MM.1S (cell line): ENCODE data around the gene PCMTD2.

ENCODE experiments used
- DNase-seq: peaks from one replicate; pipeline ENCODE4 v3.0.0-alpha.2; 2015
- H2AFZ ChIP-seq: fragments of 300-600 bp; sonication (generic); 2 replicates; pipeline ENCODE4 v1.6.0; 2016; ENCODE audit warnings: antibody characterized with exemption, low read length
- H3F3A ChIP-seq: fragments of 300-600 bp; sonication (generic); 2 replicates; pipeline ENCODE4 v1.6.1; 2016; ENCODE audit warnings: mild to moderate bottlenecking, antibody characterized with exemption, low read length, moderate library complexity, mixed read lengths; ENCODE audit not compliant: insufficient read depth
- H3K27ac ChIP-seq: fragments of 300-600 bp; sonication (generic); 2 replicates; pipeline ENCODE4 v1.5.1; 2016; ENCODE audit warnings: mild to moderate bottlenecking, low read length
- H3K27me3 ChIP-seq: fragments of 300-600 bp; sonication (generic); replicated peaks from 2 replicates; pipeline ENCODE4 v1.6.0; 2016; ENCODE audit warnings: low read length; ENCODE audit not compliant: insufficient read depth
- H3K36me3 ChIP-seq: fragments of 300-600 bp; sonication (generic); replicated peaks from 2 replicates; pipeline ENCODE4 v1.6.1; 2016; ENCODE audit warnings: mild to moderate bottlenecking, low read length, mixed read lengths; ENCODE audit not compliant: insufficient read depth
- H3K4me1 ChIP-seq: fragments of 300-600 bp; sonication (generic); 2 replicates; pipeline ENCODE4 v1.6.1; 2016; ENCODE audit warnings: low read length, mixed read lengths
- H3K4me2 ChIP-seq: fragments of 300-600 bp; sonication (generic); 2 replicates; pipeline ENCODE4 v1.6.0; 2016; ENCODE audit warnings: low read depth, low read length
- H3K4me3 ChIP-seq: fragments of 300-600 bp; sonication (generic); 2 replicates; pipeline ENCODE4 v1.5.1; 2016; ENCODE audit warnings: low read length, mixed read lengths
- H3K79me2 ChIP-seq: fragments of 300-600 bp; sonication (generic); 2 replicates; pipeline ENCODE4 v1.6.1; 2016; ENCODE audit warnings: mixed run types, low read length, mixed read lengths
- H3K9ac ChIP-seq: fragments of 300-600 bp; sonication (generic); 2 replicates; pipeline ENCODE4 v1.6.1; 2016; ENCODE audit warnings: low read length, mixed read lengths
- H3K9me2 ChIP-seq: fragments of 300-600 bp; sonication (generic); replicated peaks from 2 replicates; pipeline ENCODE4 v1.6.1; 2016; ENCODE audit warnings: mild to moderate bottlenecking, low read length, mixed read lengths; ENCODE audit not compliant: insufficient read depth
- H3K9me3 ChIP-seq: fragments of 300-600 bp; sonication (generic); replicated peaks from 2 replicates; pipeline ENCODE4 v1.6.1; 2016; ENCODE audit warnings: mild to moderate bottlenecking, low read length, mixed read lengths; ENCODE audit not compliant: insufficient read depth
- H4K20me1 ChIP-seq: fragments of 300-600 bp; sonication (generic); 2 replicates; pipeline ENCODE4 v1.6.1; 2016; ENCODE audit warnings: mild to moderate bottlenecking, low read length, moderate library complexity, mixed read lengths; ENCODE audit not compliant: insufficient read depth
- CTCF ChIP-seq: fragments of 300-600 bp; sonication (generic); IDR thresholded peaks from 2 replicates; pipeline ENCODE4 v1.5.1; 2016; ENCODE audit warnings: antibody characterized with exemption, low read length, mixed read lengths
- EZH2 ChIP-seq: fragments of 300-600 bp; sonication (generic); optimal IDR thresholded peaks from 2 replicates; pipeline ENCODE3; 2017; ENCODE audit warnings: low read depth, mild to moderate bottlenecking, antibody characterized with exemption, low read length, mixed read lengths
- EZH2phosphoT487 ChIP-seq: fragments of 300-600 bp; sonication (generic); IDR thresholded peaks from 2 replicates; pipeline ENCODE4 v1.6.1; 2018; ENCODE audit warnings: antibody characterized with exemption, low read length

Gene PCMTD2

GRCh38 chr20:64209148-64209547, 46.4 kb upstream of the PCMTD2 start:
- H3F3A ChIP-seq: no peaks in the 10 kb centered on the region
- DNase-seq: no peak
- H3K79me2 ChIP-seq: no peaks in the 10 kb centered on the region
- TF ChIP-seq EZH2phosphoT487: no peak
- TF ChIP-seq EZH2: no peak
- TF ChIP-seq CTCF: no peak
- no peaks in the 10 kb centered on the region for H3K36me3 ChIP-seq
- no peak overlapping the region for H3K4me2 ChIP-seq
- no peak overlapping the region for H3K9ac ChIP-seq
- no peak overlapping the region for H3K27ac ChIP-seq
- H2AFZ ChIP-seq: no peak overlapping the region
- no peaks in the 10 kb centered on the region for H3K9me3 ChIP-seq
- no peak overlapping the region for H3K4me3 ChIP-seq
- no peaks in the 10 kb centered on the region for H3K9me2 ChIP-seq
- peaks cover 97% of the 10 kb centered on the region for H3K27me3 ChIP-seq
- no peaks in the 10 kb centered on the region for H3K4me1 ChIP-seq
- H4K20me1 ChIP-seq: no peaks in the 10 kb centered on the region

DNA sequence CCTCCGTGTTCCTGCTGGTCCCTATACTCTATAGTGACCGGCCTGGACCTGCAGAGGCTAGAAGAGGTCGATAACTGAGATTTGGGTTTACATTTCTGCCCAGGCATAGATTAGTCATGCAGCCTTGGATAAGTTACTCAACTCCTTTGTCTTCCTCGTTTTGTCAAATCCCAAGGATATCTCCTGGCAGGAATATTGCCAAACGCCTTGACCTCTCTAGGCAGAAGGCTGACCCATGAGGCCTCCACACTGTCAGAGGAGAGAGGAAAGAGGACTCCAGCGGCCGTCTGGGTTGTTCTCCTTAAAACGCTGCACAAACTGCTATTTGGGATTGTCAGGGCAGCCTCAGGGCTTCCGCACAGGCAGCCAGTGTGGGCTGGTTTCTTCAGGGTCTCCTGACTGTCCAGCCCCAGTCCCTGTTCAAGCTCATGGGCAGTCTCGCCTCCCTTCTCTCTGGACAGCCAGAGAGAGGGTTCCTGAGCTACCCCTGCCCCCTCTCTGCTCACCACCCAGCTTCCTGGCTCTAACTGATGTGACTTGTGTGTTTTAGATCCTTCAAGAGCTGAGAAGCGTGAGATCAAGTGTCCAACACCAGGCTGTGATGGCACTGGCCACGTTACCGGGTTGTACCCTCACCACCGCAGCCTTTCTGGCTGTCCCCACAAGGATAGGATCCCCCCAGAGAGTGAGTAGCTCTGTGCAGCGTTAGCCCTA, 44.7 kb upstream of the PCMTD2 start:
- no peaks in the 10 kb centered on the region for H3K9me2 ChIP-seq
- no peak overlapping the region for H2AFZ ChIP-seq
- no peaks in the 10 kb centered on the region for H3F3A ChIP-seq
- no peak overlapping the region for H3K4me2 ChIP-seq
- H3K9me3 ChIP-seq: no peaks in the 10 kb centered on the region
- no peak for DNase-seq
- H3K27ac ChIP-seq: no peak overlapping the region
- no peak overlapping the region for H3K4me3 ChIP-seq
- peaks cover 97% of the 10 kb centered on the region for H3K27me3 ChIP-seq
- H4K20me1 ChIP-seq: no peaks in the 10 kb centered on the region
- no peak for TF ChIP-seq CTCF
- H3K79me2 ChIP-seq: no peaks in the 10 kb centered on the region
- H3K4me1 ChIP-seq: no peaks in the 10 kb centered on the region
- no peak overlapping the region for H3K9ac ChIP-seq
- H3K36me3 ChIP-seq: no peaks in the 10 kb centered on the region

DNA sequence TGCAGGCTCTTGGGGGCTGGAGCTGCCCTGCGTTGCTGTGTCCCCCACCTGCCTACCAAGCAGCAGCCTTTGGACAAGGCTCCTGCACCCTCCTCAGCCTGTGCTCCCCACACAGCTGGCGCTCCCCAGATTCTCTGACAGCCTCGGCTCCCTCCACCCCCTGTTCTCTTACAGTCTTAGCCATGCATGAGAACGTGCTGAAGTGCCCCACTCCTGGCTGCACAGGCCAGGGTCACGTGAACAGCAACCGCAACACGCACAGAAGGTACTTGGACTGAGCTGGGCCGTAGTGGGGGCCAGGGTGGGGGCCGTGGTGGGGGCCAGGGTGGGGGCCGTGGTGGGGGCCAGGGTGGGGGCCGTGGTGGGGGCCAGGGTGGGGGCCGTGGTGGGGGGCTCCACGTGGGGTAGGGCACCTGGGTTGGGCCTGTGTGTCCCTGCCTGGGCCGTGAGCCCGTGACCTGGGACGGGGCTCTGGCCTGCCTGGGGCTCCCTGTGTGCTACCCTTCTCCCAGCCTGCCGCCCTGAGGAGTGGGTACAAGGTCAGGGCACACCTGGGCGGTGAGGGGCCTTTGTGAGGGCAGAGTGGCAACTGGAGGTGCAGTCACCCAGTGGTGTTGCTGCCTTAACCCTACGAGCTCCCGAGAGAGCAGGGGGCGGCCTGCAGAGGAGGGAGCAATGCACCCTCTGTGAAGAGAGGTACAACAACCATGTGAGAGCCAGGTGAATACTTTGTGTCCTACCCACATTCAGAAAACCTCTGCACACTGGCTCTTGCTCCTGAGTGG, 43.5 kb upstream of the PCMTD2 start:
- Histone ChIP-seq H4K20me1 (no peaks in the 10 kb centered on the region), H3K9ac (no peak overlapping the region), H3K79me2 (no peaks in the 10 kb centered on the region), H3K27me3 (peaks cover 97% of the 10 kb centered on the region), H3K4me2 (no peak overlapping the region), H3K36me3 (no peaks in the 10 kb centered on the region), H3K27ac (no peak overlapping the region), H3K9me2 (no peaks in the 10 kb centered on the region), H3K4me3 (no peak overlapping the region), H3K9me3 (no peaks in the 10 kb centered on the region), H3F3A (no peaks in the 10 kb centered on the region), H2AFZ (no peak overlapping the region), H3K4me1 (no peaks in the 10 kb centered on the region)
- no peak for DNase-seq
- TF ChIP-seq CTCF (no peak), EZH2phosphoT487 (no peak), EZH2 (no peak)
